HG03280 (cell line): ENCODE results near the gene PIK3C2G.

Experiments
- ATAC-seq: cut with Tn5 transposase; IDR thresholded peaks from one replicate; pipeline ENCODE4 v1.9.1; 2021; ENCODE audit warnings: mild to moderate bottlenecking, moderate library complexity; ENCODE audit not compliant: unreplicated experiment

Gene PIK3C2G

DNA sequence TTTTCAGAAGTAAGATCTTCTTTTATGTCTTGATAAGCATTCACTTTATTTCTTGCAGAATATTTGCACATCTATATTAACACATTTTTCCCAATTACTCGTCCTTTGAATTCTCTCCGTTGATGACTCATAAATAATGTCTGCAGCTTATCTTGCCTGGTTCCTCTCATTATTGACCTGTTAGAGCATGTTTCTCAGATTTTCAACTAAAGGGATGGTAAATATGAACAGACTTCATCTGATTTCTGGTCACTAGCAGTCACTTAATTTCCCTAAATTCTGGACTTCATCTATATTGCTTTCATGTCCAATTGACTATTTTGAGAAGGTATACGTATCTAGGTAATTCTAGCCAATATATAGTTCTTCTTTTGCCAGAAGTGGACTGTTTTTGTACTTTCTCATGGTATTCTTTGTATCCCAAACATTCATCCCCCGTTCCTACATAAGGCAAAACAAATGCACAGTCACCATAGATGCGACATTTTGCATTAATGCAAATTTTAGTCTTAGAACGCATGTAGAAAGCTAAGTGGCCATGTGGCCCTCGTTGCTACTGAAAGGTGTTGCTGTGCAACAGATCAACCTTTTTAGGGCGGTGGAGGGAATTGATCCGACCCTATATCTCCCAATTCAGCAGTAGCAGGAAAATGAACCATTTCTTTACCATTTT lies 6.2 kb downstream of the PIK3C2G start:
- ATAC-seq = no peak

DNA sequence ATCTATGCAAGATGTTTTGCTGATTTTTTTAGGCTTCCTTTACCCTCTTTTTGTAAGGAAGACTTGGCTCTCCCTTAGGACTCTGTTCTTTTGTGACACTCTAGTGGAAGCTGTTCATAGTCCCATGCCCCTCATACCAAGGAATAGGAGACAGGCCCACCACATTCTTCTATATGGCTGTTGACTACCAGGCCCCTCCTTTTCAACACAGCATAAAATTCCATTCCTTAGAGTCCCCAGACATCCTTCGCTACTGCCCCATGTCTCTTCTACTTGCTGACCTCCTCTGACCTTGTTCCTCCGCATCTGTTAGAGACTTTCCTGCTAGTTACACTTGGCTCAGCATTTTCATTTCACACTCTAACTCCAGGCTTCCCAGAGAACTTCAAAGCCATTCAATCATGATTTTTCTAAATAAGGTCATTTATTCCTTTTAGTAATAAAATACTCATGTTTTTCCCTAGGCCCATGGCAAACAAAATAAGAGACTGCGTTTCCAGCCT lies 9.7 kb downstream of the PIK3C2G start:
- ATAC-seq = no peak

GRCh38 chr12:18275981-18276380 lies 14.7 kb downstream of the PIK3C2G start:
- no peak for ATAC-seq

- ATAC-seq = no peak
These were observed 15.9 kb downstream of the PIK3C2G start for GRCh38 chr12:18277196-18277595.

GRCh38 chr12:18280728-18281127 lies 19.4 kb downstream of the PIK3C2G start:
- ATAC-seq = no peak

- ATAC-seq = no peak
These were observed 20.6 kb downstream of the PIK3C2G start for GRCh38 chr12:18281941-18282340.

DNA sequence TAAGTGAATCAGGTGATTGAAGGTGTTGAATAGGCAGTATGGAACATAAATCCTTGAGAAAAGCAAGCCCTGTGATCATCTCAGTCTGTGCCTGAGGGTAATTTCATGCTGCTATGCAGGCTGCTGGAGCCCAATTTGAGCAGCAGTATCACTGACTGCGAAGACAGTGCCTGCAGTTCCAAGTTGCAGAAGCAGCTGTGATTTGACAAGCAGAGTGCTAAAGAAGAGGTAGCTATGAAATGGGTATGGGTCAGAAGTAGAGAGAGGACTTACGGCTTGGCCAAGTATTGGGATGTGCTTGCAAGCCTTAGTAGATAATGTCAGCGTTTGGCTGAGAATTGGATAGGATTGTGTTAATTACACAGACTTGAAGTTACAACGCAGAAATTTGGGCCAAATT lies 22.5 kb downstream of the PIK3C2G start:
- no peak for ATAC-seq

DNA sequence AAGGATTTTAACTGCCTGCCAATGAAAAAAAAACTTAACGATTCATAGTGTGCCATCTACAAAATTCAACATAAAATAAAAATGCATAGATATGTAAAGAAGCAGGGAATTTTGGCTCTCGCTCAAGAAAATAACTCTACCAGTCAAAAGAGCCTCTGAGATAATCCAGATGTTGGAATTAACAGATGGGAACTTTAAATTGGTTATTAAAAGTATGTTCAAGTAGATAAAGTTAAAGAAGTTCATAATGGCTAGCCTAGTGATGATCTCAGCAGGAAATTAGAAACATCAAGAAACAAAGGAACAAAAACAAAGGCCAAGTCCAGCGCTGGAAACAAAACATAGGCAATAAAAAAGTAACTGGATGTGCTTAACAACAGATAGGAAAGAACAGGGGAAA lies 23.1 kb downstream of the PIK3C2G start:
- ATAC-seq = no peak

DNA sequence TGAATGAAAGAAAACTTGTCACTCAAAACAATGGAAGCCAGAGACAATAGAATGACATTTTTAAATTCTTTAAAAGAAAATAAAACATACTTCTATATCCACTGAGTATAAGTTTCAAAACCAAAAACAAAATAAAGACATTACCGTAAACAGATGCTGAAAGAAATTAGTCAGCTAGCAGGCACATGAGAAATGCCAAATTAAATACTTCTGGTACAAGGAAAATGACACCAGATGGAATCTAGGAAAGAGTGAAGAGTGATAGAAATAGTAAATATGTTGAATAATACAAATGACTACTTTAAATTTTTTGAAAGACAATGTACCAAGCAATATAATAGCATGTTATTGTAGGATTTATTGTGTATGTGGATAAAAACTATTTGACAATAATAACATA lies 23.8 kb downstream of the PIK3C2G start:
- ATAC-seq = no peak

DNA sequence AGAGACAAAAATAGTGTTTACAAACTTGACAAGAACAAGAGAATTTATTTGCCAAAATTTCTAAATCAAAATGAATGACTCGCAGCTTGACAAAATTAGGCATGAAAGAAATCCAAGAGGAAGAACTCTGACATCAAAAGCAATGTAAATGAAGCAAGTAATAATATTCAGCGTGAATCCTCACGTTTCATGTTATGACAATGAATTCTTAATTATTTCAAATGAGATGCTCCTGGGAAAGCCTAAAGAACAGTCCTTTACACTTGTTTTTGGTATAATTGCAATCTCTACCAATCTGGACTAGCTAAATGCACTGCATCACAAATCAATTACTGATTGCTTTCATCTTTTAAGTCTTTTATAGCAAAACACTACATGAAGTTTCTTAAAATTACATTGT lies 29.1 kb downstream of the PIK3C2G start:
- no peak for ATAC-seq

DNA sequence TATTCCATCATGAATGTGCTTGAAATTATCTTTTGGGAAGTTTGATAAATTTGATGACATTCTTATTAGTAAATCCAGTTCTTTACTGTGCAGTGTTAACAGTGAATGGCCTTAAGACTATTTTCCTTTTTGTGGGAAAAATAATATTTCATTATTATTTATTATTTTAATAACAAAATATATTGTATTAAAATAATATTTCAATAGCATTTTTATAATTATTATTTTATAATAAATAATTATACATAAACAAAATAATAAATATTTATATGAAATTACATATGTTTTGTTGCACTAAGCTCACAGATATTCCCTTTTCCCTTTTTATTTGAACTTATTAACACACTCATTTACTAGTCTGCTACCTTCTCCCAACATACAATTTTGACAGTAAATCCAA lies 33.6 kb downstream of the PIK3C2G start:
- ATAC-seq = no peak

DNA sequence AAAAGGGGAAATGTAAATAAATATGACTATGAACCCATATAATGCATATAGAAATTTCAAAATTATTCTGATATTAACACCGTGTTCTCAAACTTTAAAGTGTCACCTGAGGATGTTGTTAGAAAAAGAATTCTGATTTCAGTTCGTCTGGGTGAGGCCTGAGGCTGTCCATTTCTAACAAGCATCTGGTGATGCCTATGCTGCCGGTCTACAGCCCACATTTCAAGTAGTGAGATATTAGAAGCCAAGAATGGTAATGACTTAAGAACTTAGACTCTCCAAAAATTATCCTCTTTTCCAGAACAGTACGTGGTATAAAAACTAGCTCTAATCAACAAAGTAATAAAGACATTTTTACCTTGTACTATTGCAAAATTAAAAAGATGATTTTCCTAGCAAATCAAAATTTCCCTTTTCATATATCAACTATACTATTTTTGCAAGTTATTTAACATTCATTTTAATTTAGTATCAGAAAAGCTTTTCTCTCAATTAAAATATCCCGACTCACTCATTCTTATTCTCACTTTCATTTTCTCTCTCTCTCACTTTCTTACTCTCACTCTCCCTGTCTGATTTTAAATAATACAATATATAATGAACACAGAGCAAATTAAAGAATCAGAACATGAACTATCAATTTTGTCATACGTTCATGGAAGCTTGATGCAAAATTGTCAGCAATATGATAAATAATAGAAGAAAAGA lies 35.0 kb downstream of the PIK3C2G start:
- ATAC-seq = no peak

- no peak for ATAC-seq
These were observed 35.6 kb downstream of the PIK3C2G start for GRCh38 chr12:18296909-18297280.

DNA sequence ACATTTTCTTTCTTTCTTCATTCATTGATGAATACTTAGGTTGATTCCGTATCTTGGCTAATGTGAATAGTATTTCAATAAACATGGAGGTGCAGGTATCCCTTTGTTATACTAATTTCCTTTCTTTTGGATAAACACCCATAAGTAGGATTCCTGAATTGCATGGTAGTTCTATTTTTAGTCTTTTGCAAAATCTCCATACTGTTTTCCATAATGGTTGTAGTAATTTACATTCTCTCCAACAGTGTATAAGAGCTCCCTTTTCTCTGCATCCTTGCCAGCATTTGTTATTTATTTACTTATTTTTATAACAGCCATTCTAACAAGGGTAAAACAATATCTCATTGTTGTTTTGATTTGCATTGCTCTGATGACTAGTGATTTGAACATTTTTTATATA lies 36.6 kb downstream of the PIK3C2G start:
- no peak for ATAC-seq

DNA sequence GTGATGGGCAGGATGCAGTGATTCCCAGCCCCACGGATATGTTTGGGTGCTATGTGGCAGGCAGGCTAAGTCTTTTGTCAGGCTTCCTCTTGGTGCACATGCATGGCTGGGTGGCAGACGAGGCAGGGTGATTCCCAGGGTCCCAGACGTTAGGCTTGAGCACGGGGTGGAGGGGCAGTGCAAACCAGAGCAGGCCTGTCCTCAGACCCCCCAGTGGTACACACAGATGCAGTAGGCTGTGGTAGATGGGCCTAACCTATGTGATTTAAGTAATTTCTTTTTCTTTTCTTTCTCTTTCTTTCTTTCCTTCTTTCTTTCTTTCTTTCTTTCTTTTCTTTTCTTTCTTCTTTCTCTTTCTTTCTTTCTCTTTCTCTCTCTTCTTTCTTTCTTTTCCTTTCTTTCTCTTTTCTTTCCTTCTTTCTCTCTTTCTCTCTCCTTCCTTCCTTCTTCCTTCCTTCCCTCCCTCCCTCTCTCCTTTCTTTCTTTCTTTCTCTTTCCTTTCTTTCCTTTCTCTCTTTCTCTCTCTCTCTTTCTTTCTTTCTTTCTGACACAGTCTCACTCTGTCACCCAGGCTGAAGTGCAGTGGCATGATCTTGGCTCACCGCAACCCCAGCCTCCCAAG lies 41.6 kb downstream of the PIK3C2G start:
- no peak for ATAC-seq

- ATAC-seq = no peak
These were observed 43.3 kb downstream of the PIK3C2G start for GRCh38 chr12:18304609-18305008.

DNA sequence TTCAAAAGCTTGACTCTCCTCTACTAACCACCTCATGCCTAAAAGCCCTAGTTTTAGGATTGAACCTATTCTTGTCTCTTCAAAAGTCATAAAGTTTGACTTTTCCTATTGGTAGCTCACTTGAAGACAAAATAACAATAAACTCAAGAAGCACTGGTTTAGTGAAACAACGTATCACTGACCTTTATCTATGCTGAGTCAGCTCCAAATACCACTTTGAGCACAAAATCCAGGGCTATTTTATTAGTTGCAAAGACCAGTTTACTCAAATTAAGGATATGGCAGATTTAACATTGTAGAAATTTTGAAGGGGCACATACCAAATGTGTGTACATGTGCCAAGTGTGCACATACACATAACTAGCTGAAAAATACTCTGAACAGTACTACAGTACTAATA lies 45.0 kb downstream of the PIK3C2G start:
- no peak for ATAC-seq

DNA sequence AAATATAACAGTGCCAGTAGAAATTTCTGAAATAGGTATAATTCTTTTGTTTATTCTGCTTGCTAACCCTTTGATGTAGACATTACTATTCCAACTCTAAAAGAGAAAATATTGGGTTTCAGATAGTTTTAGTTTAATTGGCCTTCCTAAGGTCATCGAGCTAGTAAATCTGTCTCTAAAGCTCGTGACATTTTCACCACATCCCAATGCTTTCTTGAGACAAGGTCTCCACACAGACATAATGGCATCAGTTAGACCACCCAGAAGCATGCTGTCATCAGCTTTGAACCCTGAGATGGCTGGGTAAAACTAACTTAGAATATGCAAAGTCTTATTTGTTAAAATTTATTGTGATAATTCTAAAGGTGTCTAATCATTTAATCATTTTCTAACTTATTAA lies 52.0 kb downstream of the PIK3C2G start:
- ATAC-seq = no peak

DNA sequence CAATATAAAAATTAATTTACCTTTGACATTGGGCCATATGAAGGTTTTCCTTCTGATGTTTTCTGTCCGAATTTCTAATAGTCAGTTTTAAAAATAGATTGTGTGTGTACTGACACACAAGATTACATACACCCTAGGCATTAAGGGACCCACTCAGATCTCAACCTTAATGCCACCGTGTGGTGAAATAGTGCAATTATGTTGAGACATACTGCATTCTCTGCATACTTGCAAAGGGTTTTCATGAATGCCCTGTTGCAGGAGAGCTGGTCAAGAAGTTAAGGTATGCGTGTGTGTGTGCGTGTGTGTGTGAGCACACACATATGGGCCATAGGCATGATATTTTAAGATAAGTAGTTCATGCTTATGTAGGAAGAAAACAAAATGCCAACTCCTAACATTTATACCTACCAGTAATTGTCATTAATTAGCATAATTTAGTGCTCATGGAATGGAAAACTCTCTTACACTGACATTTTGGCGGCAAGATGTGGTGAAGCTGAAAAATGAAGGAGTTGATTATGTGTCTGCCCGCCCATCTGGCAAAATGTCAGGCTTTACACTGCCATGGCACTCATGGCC lies 58.8 kb downstream of the PIK3C2G start:
- no peak for ATAC-seq

DNA sequence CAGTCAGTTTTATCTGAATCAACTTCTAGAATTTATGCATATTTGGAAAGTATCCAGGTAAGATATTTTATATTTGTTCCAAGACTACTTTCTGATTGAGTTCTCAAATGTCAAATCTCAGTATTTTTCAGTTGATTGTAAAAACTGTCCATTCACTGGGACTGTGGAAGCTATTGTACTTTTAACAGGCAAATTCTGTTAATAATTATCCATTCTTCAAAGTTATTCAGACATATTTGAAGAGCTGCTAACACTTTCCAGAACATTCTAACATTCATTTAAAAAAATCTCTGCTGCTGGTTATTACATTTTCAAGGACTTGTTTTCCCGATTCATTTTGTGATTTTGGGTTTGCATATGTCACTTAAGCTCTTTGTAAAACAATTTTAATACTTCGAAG lies 59.7 kb downstream of the PIK3C2G start:
- no peak for ATAC-seq

- no peak for ATAC-seq
These were observed 61.8 kb downstream of the PIK3C2G start for GRCh38 chr12:18323159-18323558.

DNA sequence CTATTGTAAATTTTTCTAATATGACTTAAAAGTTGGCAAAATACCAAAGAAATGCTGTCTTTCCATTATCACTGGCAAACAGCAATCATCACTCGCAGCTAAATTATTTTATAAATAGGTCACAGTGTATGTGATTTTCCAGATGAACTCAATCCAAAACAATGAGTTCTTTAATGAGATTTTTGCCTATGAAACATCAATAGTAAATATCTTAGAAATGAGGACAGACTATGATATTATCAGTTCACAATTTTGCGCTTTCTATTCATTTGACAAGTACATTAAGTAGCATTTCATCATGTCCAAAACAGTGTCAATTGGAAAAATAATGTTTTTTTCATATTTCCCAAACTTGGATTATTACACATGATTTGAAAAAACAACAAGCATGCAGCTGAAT lies 65.7 kb downstream of the PIK3C2G start:
- no peak for ATAC-seq
